ENCODE results near the gene CASS4. TPM values are rescaled to one million over a fixed set of nuclear protein-coding genes. Genes with fewer than 3 reads are reported as not detected.

CASS4 gene
- polyA plus RNA-seq, 1 donor from 2014 or later: 0.56 TPM

- Histone ChIP-seq H2AFZ (ENCODE audit: low read depth, low read length) (no peak overlapping the region), H3K9me3 (ENCODE audit: low read length) (no peaks in the 10 kb centered on the region), H3F3A (ENCODE audit: insufficient read depth, low read length, poor library complexity, severe bottlenecking) (no peaks in the 10 kb centered on the region), H3K4me2 (ENCODE audit: low read length) (no peak overlapping the region), H3K27me3 (ENCODE audit: insufficient read depth, low read depth, low read length) (no peaks in the 10 kb centered on the region), H3K79me2 (replicated peaks; ENCODE audit: insufficient read depth, low read length) (no peaks in the 10 kb centered on the region), H3K36me3 (ENCODE audit: insufficient read depth, low read length) (no peaks in the 10 kb centered on the region), H3K4me3 (ENCODE audit: low read length) (no peak overlapping the region), H3K27ac (ENCODE audit: low read length) (no peak overlapping the region), H4K20me1 (ENCODE audit: insufficient read depth) (no peaks in the 10 kb centered on the region), H3K9ac (ENCODE audit: low read length) (no peak overlapping the region), H3K9me2 (ENCODE audit: insufficient read depth, low read length) (no peaks in the 10 kb centered on the region)
- TF ChIP-seq CTCF (IDR thresholded peaks at IDR 0.05; ENCODE audit: poor library complexity, severe bottlenecking) (no peak), POLR2AphosphoS5 (IDR thresholded peaks at IDR 0.05) (no peak), REST (IDR thresholded peaks at IDR 0.05; ENCODE audit: borderline replicate concordance) (no peak), RAD21 (conservative IDR thresholded peaks at IDR 0.05) (no peak), SMC3 (conservative IDR thresholded peaks at IDR 0.05; ENCODE audit: poor library complexity) (no peak), EP300 (conservative IDR thresholded peaks at IDR 0.05; ENCODE audit: poor library complexity, severe bottlenecking) (no peak), MXI1 (conservative IDR thresholded peaks at IDR 0.05; ENCODE audit: poor library complexity, severe bottlenecking) (no peak), EZH2 (IDR thresholded peaks at IDR 0.05; ENCODE audit: borderline replicate concordance, insufficient read depth, low read length, poor library complexity, severe bottlenecking) (no peak), TAF1 (IDR thresholded peaks at IDR 0.05; ENCODE audit: low read depth) (no peak)
Observed at GRCh38 chr20:56431471-56431870, 19.4 kb downstream of the CASS4 start.

- no peaks in the 10 kb centered on the region for H3K9me2 ChIP-seq (ENCODE audit: insufficient read depth, low read length)
- H4K20me1 ChIP-seq (ENCODE audit: insufficient read depth): no peaks in the 10 kb centered on the region
- H3K9ac ChIP-seq (ENCODE audit: low read length): no peak overlapping the region
- TF ChIP-seq EZH2 (IDR thresholded peaks at IDR 0.05; ENCODE audit: borderline replicate concordance, insufficient read depth, low read length, poor library complexity, severe bottlenecking) (no peak), REST (IDR thresholded peaks at IDR 0.05; ENCODE audit: borderline replicate concordance) (no peak), EP300 (conservative IDR thresholded peaks at IDR 0.05; ENCODE audit: poor library complexity, severe bottlenecking) (no peak), CTCF (IDR thresholded peaks at IDR 0.05; ENCODE audit: poor library complexity, severe bottlenecking) (no peak), MXI1 (conservative IDR thresholded peaks at IDR 0.05; ENCODE audit: poor library complexity, severe bottlenecking) (no peak), RAD21 (conservative IDR thresholded peaks at IDR 0.05) (no peak)
- H3K27me3 ChIP-seq (ENCODE audit: insufficient read depth, low read depth, low read length): no peaks in the 10 kb centered on the region
- no peaks in the 10 kb centered on the region for H3K36me3 ChIP-seq (ENCODE audit: insufficient read depth, low read length)
- H3F3A ChIP-seq (ENCODE audit: insufficient read depth, low read length, poor library complexity, severe bottlenecking): no peaks in the 10 kb centered on the region
- no peak overlapping the region for H3K4me2 ChIP-seq (ENCODE audit: low read length)
- H3K27ac ChIP-seq (ENCODE audit: low read length): no peak overlapping the region
- no peaks in the 10 kb centered on the region for H3K79me2 ChIP-seq (replicated peaks; ENCODE audit: insufficient read depth, low read length)
- H3K9me3 ChIP-seq (ENCODE audit: low read length): no peaks in the 10 kb centered on the region
- no peak overlapping the region for H3K4me3 ChIP-seq (ENCODE audit: low read length)
- no peak overlapping the region for H2AFZ ChIP-seq (ENCODE audit: low read depth, low read length)
Observed at GRCh38 chr20:56433221-56433879, 21.3 kb downstream of the CASS4 start.

All from neural cell (in vitro differentiated cells).